Measurements from ENCODE around the gene VPS35. TPM values are rescaled to one million over a fixed set of nuclear protein-coding genes. Genes with fewer than 3 reads are reported as not detected.

The VPS35 gene
- total RNA-seq, 1 experiment from 2014 or later, result 72.1 TPM

GRCh38 chr16:46702030-46702429 lies 13.1 kb upstream of the VPS35 start:
- POLR2A ChIA-PET, result no interaction called here
- H3K4me1 Mint-ChIP-seq, result no peaks in the 10 kb centered on the region
- ATAC-seq (no peak), DNase-seq (ENCODE audit: low spot score) (no peak)
- CTCF ChIA-PET, result no interaction called here
- H3K27ac Mint-ChIP-seq, result no peak overlapping the region
- no peak overlapping the region for H3K4me3 Mint-ChIP-seq
- no peaks in the 10 kb centered on the region for H3K9me3 Mint-ChIP-seq
- peaks cover 22% of the 10 kb centered on the region for H3K36me3 Mint-ChIP-seq
- H3K27me3 Mint-ChIP-seq (ENCODE audit: low read depth), result no peaks in the 10 kb centered on the region
- TF ChIP-seq NFE2L1 (CRISPR knock-in tag; IDR thresholded peaks at IDR 0.05) (no peak), ZNF317 (CRISPR knock-in tag; IDR thresholded peaks at IDR 0.05; ENCODE audit: borderline replicate concordance, low read depth) (no peak), CREM (CRISPR knock-in tag; IDR thresholded peaks at IDR 0.05) (no peak), ZNF232 (CRISPR knock-in tag; IDR thresholded peaks at IDR 0.05) (no peak), RELA (CRISPR knock-in tag; IDR thresholded peaks at IDR 0.05; ENCODE audit: borderline replicate concordance) (no peak), ZNF121 (CRISPR knock-in tag; IDR thresholded peaks at IDR 0.05) (no peak), PRDM15 (CRISPR knock-in tag; IDR thresholded peaks at IDR 0.05) (no peak), ELF4 (CRISPR knock-in tag; IDR thresholded peaks at IDR 0.05; ENCODE audit: low read depth) (no peak), NR1H2 (CRISPR knock-in tag; IDR thresholded peaks at IDR 0.05) (no peak), ZNF219 (CRISPR knock-in tag; IDR thresholded peaks at IDR 0.05; ENCODE audit: borderline replicate concordance) (no peak), FOXK1 (CRISPR knock-in tag; IDR thresholded peaks at IDR 0.05) (no peak), AR (CRISPR knock-in tag; IDR thresholded peaks at IDR 0.05) (no peak), JUN (CRISPR knock-in tag; IDR thresholded peaks at IDR 0.05) (no peak)
- TF ChIP-seq, protein P1, sequence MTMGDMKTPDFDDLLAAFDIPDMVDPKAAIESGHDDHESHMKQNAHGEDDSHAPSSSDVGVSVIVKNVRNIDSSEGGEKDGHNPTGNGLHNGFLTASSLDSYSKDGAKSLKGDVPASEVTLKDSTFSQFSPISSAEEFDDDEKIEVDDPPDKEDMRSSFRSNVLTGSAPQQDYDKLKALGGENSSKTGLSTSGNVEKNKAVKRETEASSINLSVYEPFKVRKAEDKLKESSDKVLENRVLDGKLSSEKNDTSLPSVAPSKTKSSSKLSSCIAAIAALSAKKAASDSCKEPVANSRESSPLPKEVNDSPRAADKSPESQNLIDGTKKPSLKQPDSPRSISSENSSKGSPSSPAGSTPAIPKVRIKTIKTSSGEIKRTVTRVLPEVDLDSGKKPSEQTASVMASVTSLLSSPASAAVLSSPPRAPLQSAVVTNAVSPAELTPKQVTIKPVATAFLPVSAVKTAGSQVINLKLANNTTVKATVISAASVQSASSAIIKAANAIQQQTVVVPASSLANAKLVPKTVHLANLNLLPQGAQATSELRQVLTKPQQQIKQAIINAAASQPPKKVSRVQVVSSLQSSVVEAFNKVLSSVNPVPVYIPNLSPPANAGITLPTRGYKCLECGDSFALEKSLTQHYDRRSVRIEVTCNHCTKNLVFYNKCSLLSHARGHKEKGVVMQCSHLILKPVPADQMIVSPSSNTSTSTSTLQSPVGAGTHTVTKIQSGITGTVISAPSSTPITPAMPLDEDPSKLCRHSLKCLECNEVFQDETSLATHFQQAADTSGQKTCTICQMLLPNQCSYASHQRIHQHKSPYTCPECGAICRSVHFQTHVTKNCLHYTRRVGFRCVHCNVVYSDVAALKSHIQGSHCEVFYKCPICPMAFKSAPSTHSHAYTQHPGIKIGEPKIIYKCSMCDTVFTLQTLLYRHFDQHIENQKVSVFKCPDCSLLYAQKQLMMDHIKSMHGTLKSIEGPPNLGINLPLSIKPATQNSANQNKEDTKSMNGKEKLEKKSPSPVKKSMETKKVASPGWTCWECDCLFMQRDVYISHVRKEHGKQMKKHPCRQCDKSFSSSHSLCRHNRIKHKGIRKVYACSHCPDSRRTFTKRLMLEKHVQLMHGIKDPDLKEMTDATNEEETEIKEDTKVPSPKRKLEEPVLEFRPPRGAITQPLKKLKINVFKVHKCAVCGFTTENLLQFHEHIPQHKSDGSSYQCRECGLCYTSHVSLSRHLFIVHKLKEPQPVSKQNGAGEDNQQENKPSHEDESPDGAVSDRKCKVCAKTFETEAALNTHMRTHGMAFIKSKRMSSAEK (CRISPR knock-in tag; IDR thresholded peaks at IDR 0.05; ENCODE audit: borderline replicate concordance), result no peak
- TF ChIP-seq, protein P2, sequence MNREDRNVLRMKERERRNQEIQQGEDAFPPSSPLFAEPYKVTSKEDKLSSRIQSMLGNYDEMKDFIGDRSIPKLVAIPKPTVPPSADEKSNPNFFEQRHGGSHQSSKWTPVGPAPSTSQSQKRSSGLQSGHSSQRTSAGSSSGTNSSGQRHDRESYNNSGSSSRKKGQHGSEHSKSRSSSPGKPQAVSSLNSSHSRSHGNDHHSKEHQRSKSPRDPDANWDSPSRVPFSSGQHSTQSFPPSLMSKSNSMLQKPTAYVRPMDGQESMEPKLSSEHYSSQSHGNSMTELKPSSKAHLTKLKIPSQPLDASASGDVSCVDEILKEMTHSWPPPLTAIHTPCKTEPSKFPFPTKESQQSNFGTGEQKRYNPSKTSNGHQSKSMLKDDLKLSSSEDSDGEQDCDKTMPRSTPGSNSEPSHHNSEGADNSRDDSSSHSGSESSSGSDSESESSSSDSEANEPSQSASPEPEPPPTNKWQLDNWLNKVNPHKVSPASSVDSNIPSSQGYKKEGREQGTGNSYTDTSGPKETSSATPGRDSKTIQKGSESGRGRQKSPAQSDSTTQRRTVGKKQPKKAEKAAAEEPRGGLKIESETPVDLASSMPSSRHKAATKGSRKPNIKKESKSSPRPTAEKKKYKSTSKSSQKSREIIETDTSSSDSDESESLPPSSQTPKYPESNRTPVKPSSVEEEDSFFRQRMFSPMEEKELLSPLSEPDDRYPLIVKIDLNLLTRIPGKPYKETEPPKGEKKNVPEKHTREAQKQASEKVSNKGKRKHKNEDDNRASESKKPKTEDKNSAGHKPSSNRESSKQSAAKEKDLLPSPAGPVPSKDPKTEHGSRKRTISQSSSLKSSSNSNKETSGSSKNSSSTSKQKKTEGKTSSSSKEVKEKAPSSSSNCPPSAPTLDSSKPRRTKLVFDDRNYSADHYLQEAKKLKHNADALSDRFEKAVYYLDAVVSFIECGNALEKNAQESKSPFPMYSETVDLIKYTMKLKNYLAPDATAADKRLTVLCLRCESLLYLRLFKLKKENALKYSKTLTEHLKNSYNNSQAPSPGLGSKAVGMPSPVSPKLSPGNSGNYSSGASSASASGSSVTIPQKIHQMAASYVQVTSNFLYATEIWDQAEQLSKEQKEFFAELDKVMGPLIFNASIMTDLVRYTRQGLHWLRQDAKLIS (CRISPR knock-in tag; IDR thresholded peaks at IDR 0.05; ENCODE audit: borderline replicate concordance), result no peak
- TF ChIP-seq, protein P3, sequence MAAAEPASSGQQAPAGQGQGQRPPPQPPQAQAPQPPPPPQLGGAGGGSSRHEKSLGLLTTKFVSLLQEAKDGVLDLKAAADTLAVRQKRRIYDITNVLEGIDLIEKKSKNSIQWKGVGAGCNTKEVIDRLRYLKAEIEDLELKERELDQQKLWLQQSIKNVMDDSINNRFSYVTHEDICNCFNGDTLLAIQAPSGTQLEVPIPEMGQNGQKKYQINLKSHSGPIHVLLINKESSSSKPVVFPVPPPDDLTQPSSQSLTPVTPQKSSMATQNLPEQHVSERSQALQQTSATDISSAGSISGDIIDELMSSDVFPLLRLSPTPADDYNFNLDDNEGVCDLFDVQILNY (CRISPR knock-in tag; IDR thresholded peaks at IDR 0.05), result no peak

Measured in WTC11 (cell line).